ENCODE results near the gene BEX4.

The BEX4 gene

GRCh38 chrX:103254921-103255493 lies 40.1 kb downstream of the BEX4 start, which contains the start of gene TCEAL8:
TSS of gene TCEAL8 (minus strand) at chrX:103255155. CDS start at chrX:103253979, 1,176 bp downstream.
- DNase-seq (ENCODE audit: insufficient read length, low spot score) (peak; percentile 47), FAIRE-seq (peak; percentile 93)
- peak; percentile 42; the same call in 1 of the 2 replicates for TF ChIP-seq POLR2A (IDR thresholded peaks at IDR 0.05; ENCODE audit: low read depth, low read length)

- TF ChIP-seq POLR2A (IDR thresholded peaks at IDR 0.05; ENCODE audit: low read depth, low read length), result no peak
- DNase-seq (ENCODE audit: insufficient read length, low spot score) (no peak), FAIRE-seq (no peak)
Measured at GRCh38 chrX:103256651-103257050, 41.7 kb downstream of the BEX4 start.

- no peak for FAIRE-seq
- no peak for TF ChIP-seq POLR2A (IDR thresholded peaks at IDR 0.05; ENCODE audit: low read depth, low read length)
Measured at GRCh38 chrX:103258275-103258674, 43.4 kb downstream of the BEX4 start.

More at GRCh38 chrX:103258275-103258674, 43.4 kb downstream of the BEX4 start:
- no peak for DNase-seq (ENCODE audit: insufficient read length, low spot score)
